HepG2 (cell line): ENCODE measurements around the gene TBC1D5. TPM values are rescaled to one million over a fixed set of nuclear protein-coding genes. Genes with fewer than 3 reads are reported as not detected.

ENCODE experiments used
- ATAC-seq: fragments of 200-7000 bp; cut with Tn5 transposase; 3 replicates; pipeline ENCODE4 v1.9.1; 2020; ENCODE audit warnings: mild to moderate bottlenecking, moderate library complexity
- BruUV-seq: library from RNA; stranded (reverse); fragments of 400-500 nt; replicated peaks from 2 replicates; lab custom pipeline; 2021; lab: Mats Ljungman, UMichigan
- CTCF ChIA-PET: fragments of 300-600 bp; formaldehyde crosslinking; extraction: SDS; loops from one replicate; lab custom pipeline; 2021; ENCODE audit warnings: low total read pairs, inconsistent platforms, low intra/inter-chr PET ratio; lab: Yijun Ruan, JAX
- POLR2A ChIA-PET: fragments of 350-600 bp; sonication (Branson Sonifier 250); formaldehyde crosslinking; loops from one replicate; lab custom pipeline; 2020; ENCODE audit warnings: antibody characterized with exemption, inconsistent platforms; lab: Yijun Ruan, JAX
- DNase-seq: peaks from one replicate; pipeline ENCODE4 v3.0.0-alpha.2; 2015; ENCODE audit warnings: low spot score
- FAIRE-seq: peaks from 3 replicates; lab custom pipeline; 2011; peaks lifted over from hg19 to GRCh38; lab: Jason Lieb, UNC
- H2AFZ ChIP-seq: one replicate; pipeline ENCODE4 v1.6.1; 2011; ENCODE audit warnings: low read length, inconsistent platforms
- H3K27ac ChIP-seq: fragments of 300-600 bp; 3 replicates; pipeline ENCODE4 v1.8.0; 2011; ENCODE audit warnings: mixed run types, mild to moderate bottlenecking, mixed read lengths, low read length, inconsistent platforms; ENCODE audit not compliant: insufficient read depth; ENCODE audit errors: extremely low read length
- H3K27me3 ChIP-seq, 2 experiments: fragments of 200-600 bp in 1 of 2; 2 replicates in 1 of 2; 3 replicates in 1 of 2; pipeline versions ENCODE4 v1.6.0 to v1.8.0; 2011; ENCODE audit warnings: low read length in 2 of 2, mild to moderate bottlenecking in 2 of 2, moderate library complexity in 2 of 2, inconsistent platforms in 1 of 2; ENCODE audit not compliant: insufficient read depth in 2 of 2, control insufficient read depth in 1 of 2
- H3K36me3 ChIP-seq, 2 experiments: fragments of 200-600 bp in 1 of 2; replicated peaks in 1 of 2; 2 replicates in 1 of 2; 3 replicates in 1 of 2; pipeline versions ENCODE4 v1.5.1 to v1.8.0; 2011; ENCODE audit warnings: low read length in 2 of 2, inconsistent platforms in 1 of 2; ENCODE audit not compliant: insufficient read depth in 2 of 2, control insufficient read depth in 1 of 2
- H3K4me1 ChIP-seq: 2 replicates; pipeline ENCODE4 v1.5.1; 2012; ENCODE audit warnings: low read length, inconsistent platforms; ENCODE audit not compliant: insufficient read depth
- H3K4me2 ChIP-seq: 2 replicates; pipeline ENCODE4 v1.6.0; 2011; ENCODE audit warnings: low read depth, low read length, inconsistent platforms
- H3K4me3 ChIP-seq, 3 experiments: fragments of 200-600 bp in 1 of 3; sonication (generic), shearing (Covaris generic) in 1 of 3; replicated peaks in 1 of 3; 2 replicates each; pipeline ENCODE4 v1.5.1; 2011 to 2016; ENCODE audit warnings: low read length in 3 of 3, inconsistent platforms in 2 of 3, low read depth in 2 of 3, mild to moderate bottlenecking in 2 of 3, control low read depth in 1 of 3, mixed read lengths in 1 of 3; ENCODE audit not compliant: insufficient read depth in 1 of 3
- H3K79me2 ChIP-seq: one replicate; pipeline ENCODE4 v1.6.1; 2011; ENCODE audit warnings: low read length, inconsistent platforms; ENCODE audit not compliant: insufficient read depth
- H3K9ac ChIP-seq: 2 replicates; pipeline ENCODE4 v1.6.0; 2011; ENCODE audit warnings: mild to moderate bottlenecking, low read depth, low read length, inconsistent platforms; ENCODE audit not compliant: insufficient read depth
- H3K9me3 ChIP-seq: 2 replicates; pipeline ENCODE4 v1.5.1; 2012; ENCODE audit warnings: mild to moderate bottlenecking, low read length
- H4K20me1 ChIP-seq: 2 replicates; pipeline ENCODE4 v1.6.0; 2011; ENCODE audit warnings: inconsistent platforms, mild to moderate bottlenecking, low read length, moderate library complexity; ENCODE audit not compliant: insufficient read depth
- GATAD1 ChIP-seq: IDR thresholded peaks from 2 replicates; pipeline ENCODE4 v1.6.1; 2016; ENCODE audit warnings: missing genetic modification reagents, missing compliant biosample characterization
- HOXD1 ChIP-seq: sonication (generic); formaldehyde crosslinking; IDR thresholded peaks from 2 replicates; pipeline ENCODE4 v1.5.0; 2020; ENCODE audit warnings: missing genetic modification reagents
- KDM1A ChIP-seq: IDR thresholded peaks from 2 replicates; pipeline ENCODE4 v1.6.1; 2016; ENCODE audit warnings: missing compliant biosample characterization
- MAFG ChIP-seq: sonication (generic); formaldehyde crosslinking; IDR thresholded peaks from 2 replicates; pipeline ENCODE4 v1.5.1; 2020; ENCODE audit warnings: mild to moderate bottlenecking, missing genetic modification reagents
- NKX3-1 ChIP-seq: sonication (generic); formaldehyde crosslinking; IDR thresholded peaks from 2 replicates; pipeline ENCODE4 v1.5.0; 2020; ENCODE audit warnings: missing genetic modification reagents
- PITX1 ChIP-seq: sonication (generic); formaldehyde crosslinking; IDR thresholded peaks from 2 replicates; pipeline ENCODE4 v1.5.1; 2020; ENCODE audit warnings: mild to moderate bottlenecking, missing genetic modification reagents
- REXO4 ChIP-seq: sonication (generic); formaldehyde crosslinking; IDR thresholded peaks from 2 replicates; pipeline ENCODE4 v1.8.0; 2022; ENCODE audit warnings: missing genetic modification reagents, mild to moderate bottlenecking, borderline replicate concordance
- SP1 ChIP-seq, 2 experiments: fragments of 450-650 bp in 1 of 2; sonication (generic) in 1 of 2; formaldehyde crosslinking in 1 of 2; IDR thresholded peaks; 2 replicates each; pipeline versions ENCODE4 v1.4.0 to v1.6.1; 2016 to 2020; ENCODE audit warnings: missing genetic modification reagents in 1 of 2
- STAG1 ChIP-seq: sonication (generic); formaldehyde crosslinking; IDR thresholded peaks from 2 replicates; pipeline ENCODE4 v1.4.0; 2020; ENCODE audit warnings: missing genetic modification reagents
- TBX3 ChIP-seq: fragments of 450-650 bp; IDR thresholded peaks from 2 replicates; pipeline ENCODE4 v1.6.1; 2017; ENCODE audit warnings: antibody characterized with exemption, mild to moderate bottlenecking, inconsistent platforms, borderline replicate concordance
- TGIF2 ChIP-seq: IDR thresholded peaks from 2 replicates; pipeline ENCODE4 v1.6.1; 2016; ENCODE audit warnings: control low read depth, missing compliant biosample characterization
- YEATS4 ChIP-seq: sonication (generic); formaldehyde crosslinking; IDR thresholded peaks from 2 replicates; pipeline ENCODE4 v1.4.0; 2020; ENCODE audit warnings: missing genetic modification reagents, borderline replicate concordance
- ZFP1 ChIP-seq: IDR thresholded peaks from 2 replicates; pipeline ENCODE4 v1.6.1; 2016
- ZMYM3 ChIP-seq: sonication (generic); formaldehyde crosslinking; IDR thresholded peaks from 2 replicates; pipeline ENCODE4 v1.5.1; 2020; ENCODE audit warnings: mild to moderate bottlenecking, missing genetic modification reagents
- ZNF282 ChIP-seq: fragments of 450-650 bp; IDR thresholded peaks from 2 replicates; pipeline ENCODE4 v1.6.1; 2018; ENCODE audit not compliant: partially characterized antibody
- ZNF382 ChIP-seq: sonication (generic); formaldehyde crosslinking; IDR thresholded peaks from 2 replicates; pipeline ENCODE4 v1.5.0; 2020; ENCODE audit warnings: missing genetic modification reagents, mild to moderate bottlenecking, borderline replicate concordance
- ZNF724P ChIP-seq: sonication (generic); formaldehyde crosslinking; IDR thresholded peaks from 2 replicates; pipeline ENCODE4 v1.8.0; 2022; ENCODE audit warnings: missing genetic modification reagents, borderline replicate concordance
- ZNF816 ChIP-seq: sonication (generic); formaldehyde crosslinking; IDR thresholded peaks from 2 replicates; pipeline ENCODE4 v1.8.0; 2022; ENCODE audit warnings: missing genetic modification reagents, mild to moderate bottlenecking, borderline replicate concordance
- ZZZ3 ChIP-seq: sonication (generic); formaldehyde crosslinking; IDR thresholded peaks from 2 replicates; pipeline ENCODE4 v1.4.0; 2020; ENCODE audit warnings: missing genetic modification reagents, mild to moderate bottlenecking, borderline replicate concordance
- WGBS: methylation state at CpG from one replicate; pipeline ENCODE4 v1.1.6; 2017; ENCODE audit warnings: low lambda C conversion rate; 5-methylcytosine and 5-hydroxymethylcytosine counted together
- in situ Hi-C: cut with HindIII; loops from 2 replicates; pipeline ENCODE4 v1.10.0; 2017; ENCODE audit warnings: low pct_unique_long_range_greater_than_20kb; ENCODE audit not compliant: extremely low pct_ligation_motif_present
- intact Hi-C: fragments of 100-400 bp; cut with micrococcal nuclease; formaldehyde crosslinking; loops from one replicate; pipeline ENCODE4 v1.10.0; 2022; ENCODE audit not compliant: unreplicated experiment
- polyA plus RNA-seq, 8 experiments: library from polyadenylated mRNA; depleted of rRNA in 3 of 8; stranded (reverse) in 7 of 8; unstranded in 1 of 8; fragments of >200 nt; fragmentation: Illumina TruSeq in 4 of 8; extraction: Trizol in 4 of 8; gene quantifications; 2 replicates each; pipeline versions ENCODE4 v1.2.1 to v1.2.3, GENCODE V29; 2011 to 2016; ENCODE audit warnings: low read depth in 4 of 8, missing spikeins in 1 of 8, mixed read lengths in 1 of 8; ENCODE audit not compliant: insufficient read depth in 1 of 8
- total RNA-seq, 5 experiments: library from RNA; depleted of rRNA; stranded (reverse); fragments of >200 nt; fragmentation: Illumina TruSeq; extraction: Trizol; gene quantifications; 2 replicates each; pipeline ENCODE4 v1.2.3, GENCODE V29; 2016; ENCODE audit warnings: low read depth in 1 of 5
- TF ChIP-seq, protein P1 (sequence below): IDR thresholded peaks from 2 replicates; pipeline ENCODE4 v1.6.1; 2018; ENCODE audit warnings: missing genetic modification reagents
- TF ChIP-seq, protein P2 (sequence below): sonication (generic); formaldehyde crosslinking; IDR thresholded peaks from 2 replicates; pipeline ENCODE4 v1.5.0; 2020; ENCODE audit warnings: missing genetic modification reagents
- TF ChIP-seq, protein P3 (sequence below): sonication (generic); formaldehyde crosslinking; IDR thresholded peaks from 2 replicates; pipeline ENCODE4 v1.8.0; 2022; ENCODE audit warnings: mild to moderate bottlenecking, missing genetic modification reagents; ENCODE audit not compliant: insufficient replicate concordance

The TBC1D5 gene
- total and polyA plus RNA-seq, 2 of the 13 experiments (the other 11 are each of a cell fraction or from before 2014, with no cell fraction given), result 19.2 to 33.3 TPM

DNA sequence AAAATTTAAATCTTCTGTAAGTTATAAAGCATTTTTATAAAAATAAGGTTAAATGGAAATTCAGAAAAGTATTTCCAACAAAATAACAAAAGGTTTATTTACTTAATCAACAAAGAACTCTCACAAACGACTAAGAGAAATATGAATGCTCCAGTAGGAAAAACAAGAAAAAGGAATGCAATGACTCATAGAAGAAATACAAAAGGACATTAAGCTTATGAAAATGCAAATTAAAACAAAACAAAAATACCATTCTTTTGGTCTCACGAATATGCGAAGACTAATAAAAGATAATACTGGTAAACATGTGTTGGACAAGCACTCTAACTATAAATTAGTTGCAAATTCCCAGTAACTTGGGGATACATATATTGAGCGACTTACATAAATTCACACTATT, 17.5 kb upstream of the TBC1D5 start (continued):
- TF ChIP-seq TBX3 (no peak), ZNF816 (CRISPR knock-in tag) (no peak), HOXD1 (CRISPR knock-in tag) (no peak), ZNF282 (no peak), MAFG (CRISPR knock-in tag) (no peak), NKX3-1 (CRISPR knock-in tag) (no peak), ZMYM3 (no peak)
- TF ChIP-seq, protein P1, sequence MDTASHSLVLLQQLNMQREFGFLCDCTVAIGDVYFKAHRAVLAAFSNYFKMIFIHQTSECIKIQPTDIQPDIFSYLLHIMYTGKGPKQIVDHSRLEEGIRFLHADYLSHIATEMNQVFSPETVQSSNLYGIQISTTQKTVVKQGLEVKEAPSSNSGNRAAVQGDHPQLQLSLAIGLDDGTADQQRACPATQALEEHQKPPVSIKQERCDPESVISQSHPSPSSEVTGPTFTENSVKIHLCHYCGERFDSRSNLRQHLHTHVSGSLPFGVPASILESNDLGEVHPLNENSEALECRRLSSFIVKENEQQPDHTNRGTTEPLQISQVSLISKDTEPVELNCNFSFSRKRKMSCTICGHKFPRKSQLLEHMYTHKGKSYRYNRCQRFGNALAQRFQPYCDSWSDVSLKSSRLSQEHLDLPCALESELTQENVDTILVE (CRISPR knock-in tag), result no peak
- TF ChIP-seq, protein P2, sequence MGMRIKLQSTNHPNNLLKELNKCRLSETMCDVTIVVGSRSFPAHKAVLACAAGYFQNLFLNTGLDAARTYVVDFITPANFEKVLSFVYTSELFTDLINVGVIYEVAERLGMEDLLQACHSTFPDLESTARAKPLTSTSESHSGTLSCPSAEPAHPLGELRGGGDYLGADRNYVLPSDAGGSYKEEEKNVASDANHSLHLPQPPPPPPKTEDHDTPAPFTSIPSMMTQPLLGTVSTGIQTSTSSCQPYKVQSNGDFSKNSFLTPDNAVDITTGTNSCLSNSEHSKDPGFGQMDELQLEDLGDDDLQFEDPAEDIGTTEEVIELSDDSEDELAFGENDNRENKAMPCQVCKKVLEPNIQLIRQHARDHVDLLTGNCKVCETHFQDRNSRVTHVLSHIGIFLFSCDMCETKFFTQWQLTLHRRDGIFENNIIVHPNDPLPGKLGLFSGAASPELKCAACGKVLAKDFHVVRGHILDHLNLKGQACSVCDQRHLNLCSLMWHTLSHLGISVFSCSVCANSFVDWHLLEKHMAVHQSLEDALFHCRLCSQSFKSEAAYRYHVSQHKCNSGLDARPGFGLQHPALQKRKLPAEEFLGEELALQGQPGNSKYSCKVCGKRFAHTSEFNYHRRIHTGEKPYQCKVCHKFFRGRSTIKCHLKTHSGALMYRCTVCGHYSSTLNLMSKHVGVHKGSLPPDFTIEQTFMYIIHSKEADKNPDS (CRISPR knock-in tag), result no peak

DNA sequence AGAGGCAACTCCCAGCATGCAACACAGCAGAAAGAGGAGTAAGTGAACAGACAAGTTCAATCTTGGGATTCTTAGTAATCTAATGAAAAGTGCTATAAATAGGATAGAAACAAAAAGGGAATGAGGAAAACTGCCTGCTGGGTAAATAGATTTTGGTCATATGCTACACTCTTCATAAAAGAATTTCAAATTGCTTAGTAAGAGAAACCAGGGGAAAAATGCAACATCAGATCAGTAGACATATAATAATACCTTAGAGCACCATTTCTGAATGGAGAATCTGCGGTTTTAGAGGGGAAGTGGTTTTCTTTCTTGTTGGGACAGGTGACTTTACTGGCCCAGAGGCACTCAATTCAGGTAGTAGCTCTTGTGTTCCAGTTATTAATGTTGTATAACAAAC, 13.4 kb upstream of the TBC1D5 start:
- ChIA-PET POLR2A (no interaction called here), CTCF (no interaction called here)
- WGBS, result 6% methylated on average over 1 of the region's 1 CpG
- Histone ChIP-seq H3K4me2 (no peak overlapping the region), H3K4me1 (0 out of 2 replicates have a peak, but pooled peaks cover 6% of the 10 kb centered on the region), H3K27ac (no peak overlapping the region), H3K36me3 (no peaks in the 10 kb centered on the region), H3K4me3 (no peak overlapping the region), H3K27me3 (peaks cover 0 to 4% of the 10 kb centered on the region in 2 experiments; a peak in 1 of 5 replicates), H3K9me3 (no peaks in the 10 kb centered on the region), H3K9ac (no peak overlapping the region), H2AFZ (no peak overlapping the region), H3K79me2 (no peaks in the 10 kb centered on the region), H4K20me1 (no peaks in the 10 kb centered on the region)
- in situ Hi-C loops, result no loop called here
- no peak for FAIRE-seq
- no peak for DNase-seq
- no TSS peak for BruUV-seq
- no peak for ATAC-seq
- intact Hi-C loops, result no loop called here
- TF ChIP-seq ZZZ3 (CRISPR knock-in tag) (no peak), ZNF382 (CRISPR knock-in tag) (no peak), REXO4 (CRISPR knock-in tag) (no peak), GATAD1 (no peak), PITX1 (no peak), ZFP1 (CRISPR knock-in tag) (no peak), SP1 (IDR thresholded peaks at IDR 0.05) (no peak), SP1 (CRISPR knock-in tag; IDR thresholded peaks at IDR 0.05) (no peak), KDM1A (no peak), YEATS4 (CRISPR knock-in tag) (no peak), TGIF2 (no peak), STAG1 (CRISPR knock-in tag) (no peak), ZNF724P (no peak)
- TF ChIP-seq, protein P3, sequence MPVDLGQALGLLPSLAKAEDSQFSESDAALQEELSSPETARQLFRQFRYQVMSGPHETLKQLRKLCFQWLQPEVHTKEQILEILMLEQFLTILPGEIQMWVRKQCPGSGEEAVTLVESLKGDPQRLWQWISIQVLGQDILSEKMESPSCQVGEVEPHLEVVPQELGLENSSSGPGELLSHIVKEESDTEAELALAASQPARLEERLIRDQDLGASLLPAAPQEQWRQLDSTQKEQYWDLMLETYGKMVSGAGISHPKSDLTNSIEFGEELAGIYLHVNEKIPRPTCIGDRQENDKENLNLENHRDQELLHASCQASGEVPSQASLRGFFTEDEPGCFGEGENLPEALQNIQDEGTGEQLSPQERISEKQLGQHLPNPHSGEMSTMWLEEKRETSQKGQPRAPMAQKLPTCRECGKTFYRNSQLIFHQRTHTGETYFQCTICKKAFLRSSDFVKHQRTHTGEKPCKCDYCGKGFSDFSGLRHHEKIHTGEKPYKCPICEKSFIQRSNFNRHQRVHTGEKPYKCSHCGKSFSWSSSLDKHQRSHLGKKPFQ (CRISPR knock-in tag), result no peak
